GM12878 (cell line): Measurements from ENCODE around the gene CEACAM5. TPM values are rescaled to one million over a fixed set of nuclear protein-coding genes. Genes with fewer than 3 reads are reported as not detected.

Source experiments
- ATAC-seq: fragments of 200-7000 bp; cut with Tn5 transposase; 3 replicates; pipeline ENCODE4 v1.9.1; 2020; ENCODE audit warnings: mild to moderate bottlenecking, moderate library complexity
- BruUV-seq: library from RNA; stranded (reverse); fragments of 400-500 nt; replicated peaks from 2 replicates; lab custom pipeline; 2021; lab: Mats Ljungman, UMichigan
- CTCF ChIA-PET: fragments of 300-600 bp; sonication (Branson Sonifier 250); formaldehyde crosslinking; extraction: SDS; loops from one replicate; lab custom pipeline; 2021; ENCODE audit warnings: inconsistent platforms; lab: Yijun Ruan, JAX
- POLR2A ChIA-PET: fragments of 350-600 bp; formaldehyde crosslinking; extraction: SDS; loops from one replicate; lab custom pipeline; 2021; ENCODE audit warnings: inconsistent platforms; lab: Charles Lee
- RAD21 ChIA-PET: fragments of 300-600 bp; sonication (Branson Sonifier 250); formaldehyde crosslinking; loops from one replicate; lab custom pipeline; 2023; ENCODE audit warnings: antibody characterized with exemption; ENCODE audit not compliant: unreplicated experiment; lab: Charles Lee
- SMC1A ChIA-PET: fragments of 300-600 bp; sonication (Branson Sonifier 250); formaldehyde crosslinking; loops from one replicate; lab custom pipeline; 2023; ENCODE audit not compliant: unreplicated experiment, uncharacterized antibody; lab: Charles Lee
- DNase-seq: peaks from one replicate; pipeline ENCODE4 v3.0.0-alpha.2; 2011; ENCODE audit warnings: low read depth, low spot score
- FAIRE-seq: peaks from 3 replicates; lab custom pipeline; 2011; peaks lifted over from hg19 to GRCh38; lab: Jason Lieb, UNC
- H2AFZ ChIP-seq: 2 replicates; pipeline ENCODE4 v1.6.0; 2011; ENCODE audit warnings: low read depth, low read length, control low read depth; ENCODE audit not compliant: control insufficient read depth
- H3K27ac ChIP-seq: 2 replicates; pipeline ENCODE4 v1.5.1; 2011; ENCODE audit warnings: control low read depth; ENCODE audit not compliant: control insufficient read depth, insufficient read depth
- H3K27me3 ChIP-seq, 2 experiments: replicated peaks in 1 of 2; 2 replicates each; pipeline versions ENCODE4 v1.6.0 to v1.6.1; 2011; ENCODE audit warnings: low read length in 1 of 2; ENCODE audit not compliant: control insufficient read depth in 2 of 2, insufficient read depth in 2 of 2
- H3K36me3 ChIP-seq, 2 experiments: 2 replicates each; pipeline ENCODE4 v1.5.1; 2011; ENCODE audit warnings: low read length in 1 of 2; ENCODE audit not compliant: control insufficient read depth in 2 of 2, insufficient read depth in 2 of 2
- H3K4me1 ChIP-seq: 2 replicates; pipeline ENCODE4 v1.6.1; 2011; ENCODE audit warnings: mild to moderate bottlenecking, low read length, moderate library complexity, mixed read lengths; ENCODE audit not compliant: control insufficient read depth, insufficient read depth
- H3K4me2 ChIP-seq: 2 replicates; pipeline ENCODE4 v1.6.0; 2011; ENCODE audit warnings: control low read depth; ENCODE audit not compliant: control insufficient read depth, insufficient read depth
- H3K4me3 ChIP-seq: fragments of 200-600 bp; sonication (generic); 2 replicates; pipeline ENCODE4 v1.5.1; 2016
- H3K79me2 ChIP-seq: 2 replicates; pipeline ENCODE4 v1.6.0; 2011; ENCODE audit warnings: low read length; ENCODE audit not compliant: control insufficient read depth, insufficient read depth
- H3K9ac ChIP-seq: 2 replicates; pipeline ENCODE4 v1.8.0; 2011; ENCODE audit warnings: low read length, control low read depth, mixed read lengths; ENCODE audit not compliant: control insufficient read depth, insufficient read depth
- H3K9me3 ChIP-seq: replicated peaks from 3 replicates; pipeline ENCODE4 v1.5.1; 2011; ENCODE audit warnings: mild to moderate bottlenecking, low read length; ENCODE audit not compliant: control insufficient read depth, insufficient read depth
- H4K20me1 ChIP-seq: 2 replicates; pipeline ENCODE4 v1.6.0; 2011; ENCODE audit not compliant: control insufficient read depth, insufficient read depth
- BHLHE40 ChIP-seq, 2 experiments: fragments of 450-650 bp in 1 of 2; IDR thresholded peaks; 2 replicates each; pipeline ENCODE4 v1.6.1; 2011 to 2017; ENCODE audit warnings: low read depth in 2 of 2, borderline replicate concordance in 1 of 2, improper control_type of control experiment in 1 of 2, low read length in 1 of 2, mild to moderate bottlenecking in 1 of 2
- CREB1 ChIP-seq: IDR thresholded peaks from 2 replicates; pipeline ENCODE4 v1.6.1; 2012; ENCODE audit warnings: low read depth, mild to moderate bottlenecking, inconsistent platforms
- EGR1 ChIP-seq, 2 experiments: IDR thresholded peaks; 1 replicate in 1 of 2; 2 replicates in 1 of 2; pipeline ENCODE4 v1.6.1; 2011 to 2012; ENCODE audit warnings: low read depth in 2 of 2, low read length in 2 of 2, borderline replicate concordance in 1 of 2, mild to moderate bottlenecking in 1 of 2, moderate library complexity in 1 of 2
- POLR2AphosphoS2 ChIP-seq: IDR thresholded peaks from 2 replicates; pipeline ENCODE4 v1.6.1; 2011; ENCODE audit warnings: low read depth, mild to moderate bottlenecking, low read length, improper control_type of control experiment, moderate library complexity
- WGBS: methylation state at CpG from one replicate; pipeline ENCODE4 v1.1.6; 2016; ENCODE audit warnings: low lambda C conversion rate; ENCODE audit not compliant: insufficient replicate concordance, insufficient coverage; ENCODE audit errors: missing lambda C conversion rate; 5-methylcytosine and 5-hydroxymethylcytosine counted together
- in situ Hi-C: fragments of 300-500 bp; cut with MboI; formaldehyde crosslinking; loops from 9 replicates; pipeline ENCODE4 v1.14.3; 2018; ENCODE audit warnings: mixed read lengths
- intact Hi-C: fragments of 100-400 bp; cut with micrococcal nuclease; formaldehyde crosslinking; loops from one replicate; pipeline ENCODE4 v1.14.2; 2022; ENCODE audit not compliant: unreplicated experiment
- polyA plus RNA-seq, 11 experiments: library from polyadenylated mRNA; depleted of rRNA in 4 of 11; unstranded in 6 of 11; stranded (reverse) in 5 of 11; fragments of >200 nt; fragmentation: Nextera tagmentation in 4 of 11; fragmentation: Illumina TruSeq in 1 of 11; extraction: Ambion mirVana in 4 of 11; extraction: Trizol in 1 of 11; gene quantifications; 1 replicate in 1 of 11; 2 replicates in 10 of 11; pipeline versions ENCODE4 v1.2.1 to v1.2.3, GENCODE V29; 2011 to 2016; ENCODE audit warnings: inconsistent platforms in 2 of 11, missing spikeins in 2 of 11, low read depth in 1 of 11
- total RNA-seq, 4 experiments: library from RNA; depleted of rRNA in 3 of 4; stranded (reverse); fragments of >200 nt in 3 of 4; fragmentation: Illumina TruSeq in 1 of 4; extraction: Trizol in 1 of 4; gene quantifications; 2 replicates each; pipeline versions ENCODE4 v1.2.1 to v1.2.3, GENCODE V29; 2013 to 2021
- TF ChIP-seq, protein P1 (sequence below): IDR thresholded peaks from 2 replicates; pipeline ENCODE4 v1.6.1; 2012; ENCODE audit warnings: mild to moderate bottlenecking, low read depth, low read length
- TF ChIP-seq, protein P2 (sequence below): fragments of 450-650 bp; IDR thresholded peaks from 2 replicates; pipeline ENCODE4 v1.6.1; 2016; ENCODE audit warnings: mild to moderate bottlenecking, moderate library complexity, borderline replicate concordance

CEACAM5 gene
- total and polyA plus RNA-seq, 10 of the 15 experiments (the other 5 are each of a cell fraction or from before 2014, with no cell fraction given), result 0.38 TPM; not detected in 9

DNA sequence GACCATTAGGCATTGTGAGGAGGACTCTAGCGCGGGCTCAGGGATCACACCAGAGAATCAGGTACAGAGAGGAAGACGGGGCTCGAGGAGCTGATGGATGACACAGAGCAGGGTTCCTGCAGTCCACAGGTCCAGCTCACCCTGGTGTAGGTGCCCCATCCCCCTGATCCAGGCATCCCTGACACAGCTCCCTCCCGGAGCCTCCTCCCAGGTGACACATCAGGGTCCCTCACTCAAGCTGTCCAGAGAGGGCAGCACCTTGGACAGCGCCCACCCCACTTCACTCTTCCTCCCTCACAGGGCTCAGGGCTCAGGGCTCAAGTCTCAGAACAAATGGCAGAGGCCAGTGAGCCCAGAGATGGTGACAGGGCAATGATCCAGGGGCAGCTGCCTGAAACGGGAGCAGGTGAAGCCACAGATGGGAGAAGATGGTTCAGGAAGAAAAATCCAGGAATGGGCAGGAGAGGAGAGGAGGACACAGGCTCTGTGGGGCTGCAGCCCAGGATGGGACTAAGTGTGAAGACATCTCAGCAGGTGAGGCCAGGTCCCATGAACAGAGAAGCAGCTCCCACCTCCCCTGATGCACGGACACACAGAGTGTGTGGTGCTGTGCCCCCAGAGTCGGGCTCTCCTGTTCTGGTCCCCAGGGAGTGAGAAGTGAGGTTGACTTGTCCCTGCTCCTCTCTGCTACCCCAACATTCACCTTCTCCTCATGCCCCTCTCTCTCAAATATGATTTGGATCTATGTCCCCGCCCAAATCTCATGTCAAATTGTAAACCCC, 2.8 kb upstream of the CEACAM5 start:
- intact Hi-C loops, result no loop called here
- SMC1A ChIA-PET, result no interaction called here

More for the DNA sequence above, 2.8 kb upstream of the CEACAM5 start:
- Histone ChIP-seq H3K27me3 (peaks cover 2 to 3% of the 10 kb centered on the region in 2 experiments), H2AFZ (no peak overlapping the region), H3K79me2 (no peaks in the 10 kb centered on the region), H3K27ac (no peak overlapping the region), H3K9me3 (no peaks in the 10 kb centered on the region), H3K4me3 (no peak overlapping the region), H3K4me2 (no peak overlapping the region), H4K20me1 (no peaks in the 10 kb centered on the region), H3K4me1 (no peaks in the 10 kb centered on the region)
- DNase-seq (no peak), ATAC-seq (peak; percentile 44), FAIRE-seq (no peak)
- in situ Hi-C loops, result no loop called here
- ChIA-PET POLR2A (no interaction called here), CTCF (interaction anchor here (2.6 kb wide), 1 partner anchor 64 kb away, joined by 16 read pairs; no protein-coding TSS in a partner anchor)
- WGBS, result 27% methylated on average over 10 of the region's 10 CpGs
- TF ChIP-seq EGR1 (IDR thresholded peaks at IDR 0.05; ENCODE audit: borderline replicate concordance in 1 of 2, low read depth in 2 of 2, low read length in 2 of 2) (no peak), CREB1 (no peak), POLR2AphosphoS2 (no peak), BHLHE40 (IDR thresholded peaks at IDR 0.05; ENCODE audit: borderline replicate concordance in 1 of 2, low read depth in 2 of 2, low read length in 1 of 2) (no peak)
- TF ChIP-seq, protein P1, sequence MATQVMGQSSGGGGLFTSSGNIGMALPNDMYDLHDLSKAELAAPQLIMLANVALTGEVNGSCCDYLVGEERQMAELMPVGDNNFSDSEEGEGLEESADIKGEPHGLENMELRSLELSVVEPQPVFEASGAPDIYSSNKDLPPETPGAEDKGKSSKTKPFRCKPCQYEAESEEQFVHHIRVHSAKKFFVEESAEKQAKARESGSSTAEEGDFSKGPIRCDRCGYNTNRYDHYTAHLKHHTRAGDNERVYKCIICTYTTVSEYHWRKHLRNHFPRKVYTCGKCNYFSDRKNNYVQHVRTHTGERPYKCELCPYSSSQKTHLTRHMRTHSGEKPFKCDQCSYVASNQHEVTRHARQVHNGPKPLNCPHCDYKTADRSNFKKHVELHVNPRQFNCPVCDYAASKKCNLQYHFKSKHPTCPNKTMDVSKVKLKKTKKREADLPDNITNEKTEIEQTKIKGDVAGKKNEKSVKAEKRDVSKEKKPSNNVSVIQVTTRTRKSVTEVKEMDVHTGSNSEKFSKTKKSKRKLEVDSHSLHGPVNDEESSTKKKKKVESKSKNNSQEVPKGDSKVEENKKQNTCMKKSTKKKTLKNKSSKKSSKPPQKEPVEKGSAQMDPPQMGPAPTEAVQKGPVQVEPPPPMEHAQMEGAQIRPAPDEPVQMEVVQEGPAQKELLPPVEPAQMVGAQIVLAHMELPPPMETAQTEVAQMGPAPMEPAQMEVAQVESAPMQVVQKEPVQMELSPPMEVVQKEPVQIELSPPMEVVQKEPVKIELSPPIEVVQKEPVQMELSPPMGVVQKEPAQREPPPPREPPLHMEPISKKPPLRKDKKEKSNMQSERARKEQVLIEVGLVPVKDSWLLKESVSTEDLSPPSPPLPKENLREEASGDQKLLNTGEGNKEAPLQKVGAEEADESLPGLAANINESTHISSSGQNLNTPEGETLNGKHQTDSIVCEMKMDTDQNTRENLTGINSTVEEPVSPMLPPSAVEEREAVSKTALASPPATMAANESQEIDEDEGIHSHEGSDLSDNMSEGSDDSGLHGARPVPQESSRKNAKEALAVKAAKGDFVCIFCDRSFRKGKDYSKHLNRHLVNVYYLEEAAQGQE, result peak; percentile 93
- TF ChIP-seq, protein P2, sequence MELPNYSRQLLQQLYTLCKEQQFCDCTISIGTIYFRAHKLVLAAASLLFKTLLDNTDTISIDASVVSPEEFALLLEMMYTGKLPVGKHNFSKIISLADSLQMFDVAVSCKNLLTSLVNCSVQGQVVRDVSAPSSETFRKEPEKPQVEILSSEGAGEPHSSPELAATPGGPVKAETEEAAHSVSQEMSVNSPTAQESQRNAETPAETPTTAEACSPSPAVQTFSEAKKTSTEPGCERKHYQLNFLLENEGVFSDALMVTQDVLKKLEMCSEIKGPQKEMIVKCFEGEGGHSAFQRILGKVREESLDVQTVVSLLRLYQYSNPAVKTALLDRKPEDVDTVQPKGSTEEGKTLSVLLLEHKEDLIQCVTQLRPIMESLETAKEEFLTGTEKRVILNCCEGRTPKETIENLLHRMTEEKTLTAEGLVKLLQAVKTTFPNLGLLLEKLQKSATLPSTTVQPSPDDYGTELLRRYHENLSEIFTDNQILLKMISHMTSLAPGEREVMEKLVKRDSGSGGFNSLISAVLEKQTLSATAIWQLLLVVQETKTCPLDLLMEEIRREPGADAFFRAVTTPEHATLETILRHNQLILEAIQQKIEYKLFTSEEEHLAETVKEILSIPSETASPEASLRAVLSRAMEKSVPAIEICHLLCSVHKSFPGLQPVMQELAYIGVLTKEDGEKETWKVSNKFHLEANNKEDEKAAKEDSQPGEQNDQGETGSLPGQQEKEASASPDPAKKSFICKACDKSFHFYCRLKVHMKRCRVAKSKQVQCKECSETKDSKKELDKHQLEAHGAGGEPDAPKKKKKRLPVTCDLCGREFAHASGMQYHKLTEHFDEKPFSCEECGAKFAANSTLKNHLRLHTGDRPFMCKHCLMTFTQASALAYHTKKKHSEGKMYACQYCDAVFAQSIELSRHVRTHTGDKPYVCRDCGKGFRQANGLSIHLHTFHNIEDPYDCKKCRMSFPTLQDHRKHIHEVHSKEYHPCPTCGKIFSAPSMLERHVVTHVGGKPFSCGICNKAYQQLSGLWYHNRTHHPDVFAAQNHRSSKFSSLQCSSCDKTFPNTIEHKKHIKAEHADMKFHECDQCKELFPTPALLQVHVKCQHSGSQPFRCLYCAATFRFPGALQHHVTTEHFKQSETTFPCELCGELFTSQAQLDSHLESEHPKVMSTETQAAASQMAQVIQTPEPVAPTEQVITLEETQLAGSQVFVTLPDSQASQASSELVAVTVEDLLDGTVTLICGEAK, result no peak
- TF ChIP-seq, all 136 proteins: peak for 1
- RAD21 ChIA-PET, result no interaction called here
- no peaks in the 10 kb centered on the region for H3K36me3 ChIP-seq
- H3K9ac ChIP-seq, result no peak overlapping the region
- BruUV-seq, result no TSS peak
